HUES64 (cell line): ENCODE results near the gene CLCN5.
"Not testable (repeated sequence)": the region's sequence is repeated elsewhere in the genome, so short reads cannot be mapped to it uniquely, and the experiment has no call there.

Experiments
- H3K27ac ChIP-seq: 2 replicates; pipeline ENCODE4 v1.7.0; 2013; ENCODE audit warnings: low read depth, low read length, inconsistent platforms
- H3K27me3 ChIP-seq: 2 replicates; pipeline ENCODE4 v1.6.1; 2013; ENCODE audit warnings: mild to moderate bottlenecking, low read length; ENCODE audit not compliant: insufficient read depth
- H3K36me3 ChIP-seq: 2 replicates; pipeline ENCODE4 v1.6.1; 2013; ENCODE audit warnings: mild to moderate bottlenecking, low read length; ENCODE audit not compliant: insufficient read depth
- H3K4me1 ChIP-seq: 2 replicates; pipeline ENCODE4 v1.6.1; 2013; ENCODE audit warnings: mild to moderate bottlenecking, low read length, moderate library complexity; ENCODE audit not compliant: insufficient read depth
- H3K4me3 ChIP-seq: 2 replicates; pipeline ENCODE4 v1.5.1; 2013; ENCODE audit warnings: mild to moderate bottlenecking, low read length, moderate library complexity
- H3K9ac ChIP-seq: 2 replicates; pipeline ENCODE4 v1.6.1; 2013; ENCODE audit warnings: mild to moderate bottlenecking, low read depth, low read length
- H3K9me3 ChIP-seq: 2 replicates; pipeline ENCODE4 v1.6.1; 2013; ENCODE audit warnings: low read depth, low read length; ENCODE audit not compliant: insufficient read depth
- WGBS: fragments of 150-250, 120-280 bp; methylation state at CpG from one replicate; pipeline ENCODE4 v1.1.7; 2013; ENCODE audit warnings: missing lambda C conversion rate; 5-methylcytosine and 5-hydroxymethylcytosine counted together

The CLCN5 gene

GRCh38 chrX:49996474-49996873, 74.1 kb downstream of the CLCN5 start:
- no peaks in the 10 kb centered on the region for H3K9me3 ChIP-seq
- H3K4me1 ChIP-seq, result peaks cover 6% of the 10 kb centered on the region; the same call in 1 of the 2 replicates
- WGBS, result 100% methylated on average over 2 of the region's 2 CpGs
- H3K36me3 ChIP-seq, result no peaks in the 10 kb centered on the region
- H3K27me3 ChIP-seq, result no peaks in the 10 kb centered on the region
- H3K9ac ChIP-seq, result no peak overlapping the region
- no peak overlapping the region for H3K4me3 ChIP-seq
- no peak overlapping the region for H3K27ac ChIP-seq

- 100% methylated on average over 3 of the region's 3 CpGs for WGBS
- Histone ChIP-seq H3K9me3 (no peaks in the 10 kb centered on the region), H3K4me1 (peaks cover 6% of the 10 kb centered on the region; the same call in 1 of the 2 replicates), H3K4me3 (no peak overlapping the region), H3K9ac (no peak overlapping the region), H3K36me3 (no peaks in the 10 kb centered on the region), H3K27me3 (no peaks in the 10 kb centered on the region), H3K27ac (no peak overlapping the region)
These were observed 76.7 kb downstream of the CLCN5 start for GRCh38 chrX:49999087-49999486.

GRCh38 chrX:50000937-50001542, 78.6 kb downstream of the CLCN5 start:
- Histone ChIP-seq H3K4me1 (no peaks in the 10 kb centered on the region; the same call in 1 of the 2 replicates), H3K9ac (no peak overlapping the region), H3K4me3 (no peak overlapping the region), H3K9me3 (no peaks in the 10 kb centered on the region), H3K27me3 (no peaks in the 10 kb centered on the region), H3K27ac (no peak overlapping the region), H3K36me3 (no peaks in the 10 kb centered on the region)

GRCh38 chrX:50002067-50002714, 79.8 kb downstream of the CLCN5 start:
- no peak overlapping the region for H3K9ac ChIP-seq
- no peaks in the 10 kb centered on the region for H3K27me3 ChIP-seq
- WGBS, result 95% methylated on average over 2 of the region's 2 CpGs
- no peak overlapping the region for H3K27ac ChIP-seq
- H3K36me3 ChIP-seq, result no peaks in the 10 kb centered on the region
- H3K4me1 ChIP-seq, result no peaks in the 10 kb centered on the region
- no peaks in the 10 kb centered on the region for H3K9me3 ChIP-seq
- H3K4me3 ChIP-seq, result no peak overlapping the region

GRCh38 chrX:50003467-50003866, 81.1 kb downstream of the CLCN5 start:
- Histone ChIP-seq H3K9ac (no peak overlapping the region), H3K27me3 (no peaks in the 10 kb centered on the region), H3K9me3 (no peaks in the 10 kb centered on the region), H3K4me1 (no peaks in the 10 kb centered on the region), H3K36me3 (no peaks in the 10 kb centered on the region), H3K4me3 (no peak overlapping the region), H3K27ac (no peak overlapping the region)
- WGBS, result 100% methylated on average over 2 of the region's 4 CpGs

- Histone ChIP-seq H3K9ac (no peak overlapping the region), H3K36me3 (no peaks in the 10 kb centered on the region), H3K27me3 (no peaks in the 10 kb centered on the region), H3K27ac (no peak overlapping the region), H3K4me3 (no peak overlapping the region), H3K4me1 (no peaks in the 10 kb centered on the region), H3K9me3 (no peaks in the 10 kb centered on the region)
- WGBS, result 90% methylated on average over 2 of the region's 2 CpGs
These were observed 81.5 kb downstream of the CLCN5 start for GRCh38 chrX:50003927-50004326.

GRCh38 chrX:50025591-50025990, 103.2 kb downstream of the CLCN5 start:
- not testable (repeated sequence) for H3K4me3 ChIP-seq

GRCh38 chrX:50035126-50035525, 112.7 kb downstream of the CLCN5 start:
- no peaks in the 10 kb centered on the region for H3K4me1 ChIP-seq
- no peaks in the 10 kb centered on the region for H3K27me3 ChIP-seq
- no peaks in the 10 kb centered on the region for H3K36me3 ChIP-seq
- no peak overlapping the region for H3K27ac ChIP-seq
- H3K9me3 ChIP-seq, result no peaks in the 10 kb centered on the region
- no peak overlapping the region for H3K9ac ChIP-seq
- H3K4me3 ChIP-seq, result no peak overlapping the region

More at GRCh38 chrX:50025591-50025990, 103.2 kb downstream of the CLCN5 start:
- WGBS, result 64% methylated on average over 5 of the region's 5 CpGs
- H3K9me3 ChIP-seq, H3K27me3 ChIP-seq, H3K4me1 ChIP-seq, H3K27ac ChIP-seq, H3K36me3 ChIP-seq, H3K9ac ChIP-seq: not testable (repeated sequence)

GRCh38 chrX:50036426-50036825, 114.0 kb downstream of the CLCN5 start:
- H3K9me3 ChIP-seq, result no peaks in the 10 kb centered on the region
- no peaks in the 10 kb centered on the region for H3K27me3 ChIP-seq
- no peaks in the 10 kb centered on the region for H3K36me3 ChIP-seq
- no peak overlapping the region for H3K27ac ChIP-seq
- WGBS, result 85% methylated on average over 1 of the region's 2 CpGs
- no peak overlapping the region for H3K9ac ChIP-seq
- no peak overlapping the region for H3K4me3 ChIP-seq
- H3K4me1 ChIP-seq, result no peaks in the 10 kb centered on the region

- 98% methylated on average over 2 of the region's 3 CpGs for WGBS
- no peak overlapping the region for H3K4me3 ChIP-seq
- no peaks in the 10 kb centered on the region for H3K36me3 ChIP-seq
- H3K27ac ChIP-seq, result no peak overlapping the region
- no peak overlapping the region for H3K9ac ChIP-seq
- H3K9me3 ChIP-seq, result no peaks in the 10 kb centered on the region
- H3K4me1 ChIP-seq, result no peaks in the 10 kb centered on the region
- no peaks in the 10 kb centered on the region for H3K27me3 ChIP-seq
These were observed 123.4 kb downstream of the CLCN5 start for GRCh38 chrX:50045823-50046222.

GRCh38 chrX:50049228-50049627, 126.8 kb downstream of the CLCN5 start:
- WGBS, result no CpG with 5 or more reads among the region's 1 CpG
- no peaks in the 10 kb centered on the region for H3K27me3 ChIP-seq
- H3K27ac ChIP-seq, result no peak overlapping the region
- no peak overlapping the region for H3K4me3 ChIP-seq
- peaks cover 6% of the 10 kb centered on the region; the same call in 1 of the 2 replicates for H3K4me1 ChIP-seq
- no peak overlapping the region for H3K9ac ChIP-seq
- no peaks in the 10 kb centered on the region for H3K9me3 ChIP-seq
- H3K36me3 ChIP-seq, result no peaks in the 10 kb centered on the region
